HEK293 (cell line): Measurements from ENCODE around the gene LIN37.

Experiments
- CTCF ChIA-PET: fragments of 350-600 bp; formaldehyde crosslinking; extraction: SDS; loops from one replicate; lab custom pipeline; 2021; ENCODE audit warnings: antibody characterized with exemption; lab: Yijun Ruan, JAX
- POLR2A ChIA-PET: fragments of 300-600 bp; formaldehyde crosslinking; extraction: SDS; loops from one replicate; lab custom pipeline; 2020; ENCODE audit warnings: antibody characterized with exemption, inconsistent platforms; lab: Yijun Ruan, JAX
- H3K27ac ChIP-seq: fragments of 200-500 bp; sonication (Bioruptor generic); 2 replicates; pipeline ENCODE4 v1.5.1; 2014; ENCODE audit warnings: low read depth, low read length, control low read depth, inconsistent platforms; ENCODE audit errors: extremely low read depth
- H3K36me3 ChIP-seq, 2 experiments: fragments of 200-500 bp in 1 of 2; sonication (Bioruptor generic) in 1 of 2; 1 replicate in 1 of 2; 2 replicates in 1 of 2; pipeline ENCODE4 v1.5.1; 2014 to 2017; ENCODE audit warnings: inconsistent platforms in 2 of 2, low read length in 2 of 2; ENCODE audit not compliant: control insufficient read depth in 2 of 2, insufficient read depth in 1 of 2
- H3K4me1 ChIP-seq: fragments of 200-500 bp; sonication (Bioruptor generic); 2 replicates; pipeline ENCODE4 v1.5.1; 2014; ENCODE audit warnings: mild to moderate bottlenecking, low read length, inconsistent platforms; ENCODE audit not compliant: control insufficient read depth, insufficient read depth
- H3K4me3 ChIP-seq: 2 replicates; pipeline ENCODE4 v1.5.1; 2011; ENCODE audit warnings: low read depth, mild to moderate bottlenecking, control low read depth, low read length, moderate library complexity
- H3K9me3 ChIP-seq: fragments of 200-500 bp; sonication (Bioruptor generic); 2 replicates; pipeline ENCODE4 v1.5.1; 2014; ENCODE audit warnings: low read depth, low read length, inconsistent platforms; ENCODE audit not compliant: control insufficient read depth, insufficient read depth
- AEBP2 ChIP-seq: fragments of 450-650 bp; formaldehyde crosslinking; IDR thresholded peaks from 2 replicates; pipeline ENCODE4 v1.5.1; 2016; ENCODE audit warnings: missing biosample characterization, missing genetic modification characterization, borderline replicate concordance
- GFI1B ChIP-seq: fragments of 450-650 bp; formaldehyde crosslinking; IDR thresholded peaks from 2 replicates; pipeline ENCODE4 v1.5.1; 2016; ENCODE audit warnings: missing biosample characterization, missing genetic modification characterization
- GLIS2 ChIP-seq: fragments of 450-650 bp; formaldehyde crosslinking; IDR thresholded peaks from 2 replicates; pipeline ENCODE4 v1.5.1; 2016; ENCODE audit warnings: missing biosample characterization, missing genetic modification characterization
- OSR2 ChIP-seq: fragments of 450-650 bp; formaldehyde crosslinking; IDR thresholded peaks from 2 replicates; pipeline ENCODE4 v1.5.1; 2016; ENCODE audit warnings: missing biosample characterization, missing genetic modification characterization
- SCRT1 ChIP-seq: fragments of 450-650 bp; formaldehyde crosslinking; IDR thresholded peaks from 2 replicates; pipeline ENCODE4 v1.5.1; 2016; ENCODE audit warnings: missing biosample characterization, missing genetic modification characterization, borderline replicate concordance
- SCRT2 ChIP-seq: fragments of 450-650 bp; formaldehyde crosslinking; IDR thresholded peaks from 2 replicates; pipeline ENCODE4 v1.5.1; 2016; ENCODE audit warnings: missing biosample characterization, missing genetic modification characterization
- SETDB1 ChIP-seq: IDR thresholded peaks from one replicate; pipeline ENCODE4 v1.6.1; 2017; ENCODE audit warnings: mild to moderate bottlenecking, low read length, moderate library complexity, mixed read lengths; ENCODE audit not compliant: insufficient read length
- SP2 ChIP-seq: fragments of 450-650 bp; formaldehyde crosslinking; IDR thresholded peaks from 2 replicates; pipeline ENCODE4 v1.5.1; 2016; ENCODE audit warnings: missing biosample characterization, missing genetic modification characterization
- SP3 ChIP-seq: fragments of 450-650 bp; formaldehyde crosslinking; IDR thresholded peaks from 2 replicates; pipeline ENCODE4 v1.5.1; 2016; ENCODE audit warnings: missing biosample characterization, missing genetic modification characterization
- TCF7L2 ChIP-seq: IDR thresholded peaks from 2 replicates; pipeline ENCODE4 v1.6.1; 2011; ENCODE audit warnings: low read depth, mild to moderate bottlenecking, inconsistent platforms, low read length, moderate library complexity, borderline replicate concordance
- TRIM28 ChIP-seq: IDR thresholded peaks from 2 replicates; pipeline ENCODE4 v1.6.1; 2011; ENCODE audit warnings: low read length, control low read depth, borderline replicate concordance
- YY1 ChIP-seq: fragments of 450-650 bp; formaldehyde crosslinking; IDR thresholded peaks from 2 replicates; pipeline ENCODE4 v1.5.1; 2018; ENCODE audit warnings: missing biosample characterization, missing genetic modification characterization
- ZBTB10 ChIP-seq: fragments of 450-650 bp; formaldehyde crosslinking; IDR thresholded peaks from 2 replicates; pipeline ENCODE4 v1.5.1; 2016; ENCODE audit warnings: missing biosample characterization, missing genetic modification characterization
- ZBTB44 ChIP-seq: fragments of 450-650 bp; IDR thresholded peaks from 2 replicates; pipeline ENCODE4 v1.5.1; 2018; ENCODE audit warnings: missing biosample characterization, mild to moderate bottlenecking, missing genetic modification characterization
- ZNF19 ChIP-seq: fragments of 450-650 bp; formaldehyde crosslinking; IDR thresholded peaks from 2 replicates; pipeline ENCODE4; 2016; ENCODE audit warnings: missing biosample characterization, missing genetic modification characterization, low read depth
- ZNF23 ChIP-seq: fragments of 450-650 bp; formaldehyde crosslinking; IDR thresholded peaks from 2 replicates; pipeline ENCODE4 v1.5.1; 2016; ENCODE audit warnings: missing biosample characterization, missing genetic modification characterization, borderline replicate concordance
- ZNF239 ChIP-seq: fragments of 450-650 bp; formaldehyde crosslinking; IDR thresholded peaks from 2 replicates; pipeline ENCODE4 v1.5.1; 2016; ENCODE audit warnings: missing biosample characterization, missing genetic modification characterization
- ZNF266 ChIP-seq: fragments of 450-650 bp; formaldehyde crosslinking; IDR thresholded peaks from 2 replicates; pipeline ENCODE4 v1.5.1; 2016; ENCODE audit warnings: missing biosample characterization, missing genetic modification characterization, low read depth
- ZNF302 ChIP-seq: fragments of 450-650 bp; formaldehyde crosslinking; IDR thresholded peaks from 2 replicates; pipeline ENCODE4 v1.5.1; 2016; ENCODE audit warnings: missing biosample characterization, missing genetic modification characterization, low read depth
- ZNF423 ChIP-seq: fragments of 450-650 bp; formaldehyde crosslinking; IDR thresholded peaks from 2 replicates; pipeline ENCODE4 v1.5.1; 2016; ENCODE audit warnings: missing biosample characterization, missing genetic modification characterization
- ZNF518A ChIP-seq: fragments of 450-650 bp; formaldehyde crosslinking; conservative IDR thresholded peaks from 2 replicates; pipeline ENCODE4 v1.5.1; 2016; ENCODE audit warnings: low read depth, missing biosample characterization, missing genetic modification characterization
- ZNF530 ChIP-seq: fragments of 450-650 bp; formaldehyde crosslinking; IDR thresholded peaks from 2 replicates; pipeline ENCODE4 v1.5.1; 2016; ENCODE audit warnings: low read depth, missing biosample characterization, missing genetic modification characterization
- ZNF610 ChIP-seq: fragments of 450-650 bp; formaldehyde crosslinking; IDR thresholded peaks from 2 replicates; pipeline ENCODE4 v1.5.1; 2016; ENCODE audit warnings: missing biosample characterization, missing genetic modification characterization, borderline replicate concordance
- ZNF677 ChIP-seq: fragments of 450-650 bp; IDR thresholded peaks from 2 replicates; pipeline ENCODE4 v1.5.0; 2018; ENCODE audit warnings: missing biosample characterization, mild to moderate bottlenecking, missing genetic modification characterization, moderate library complexity
- ZNF777 ChIP-seq: fragments of 450-650 bp; formaldehyde crosslinking; IDR thresholded peaks from 2 replicates; pipeline ENCODE4 v1.5.1; 2017; ENCODE audit warnings: missing biosample characterization, missing genetic modification characterization, borderline replicate concordance
- ZNF785 ChIP-seq: fragments of 450-650 bp; formaldehyde crosslinking; IDR thresholded peaks from 2 replicates; pipeline ENCODE4 v1.5.1; 2016; ENCODE audit warnings: missing biosample characterization, missing genetic modification characterization

The LIN37 gene

GRCh38 chr19:35718345-35719041, 29.9 kb upstream of the LIN37 start (continued):
- TF ChIP-seq OSR2 (no peak), TRIM28 (no peak), ZNF785 (tag by site-specific recombination) (no peak), SCRT2 (tag by site-specific recombination) (no peak), ZNF239 (tag by site-specific recombination) (0 out of 2 replicates have a peak, but pooled peaks have one; percentile 23), ZNF266 (tag by site-specific recombination) (no peak), ZNF23 (tag by site-specific recombination) (no peak), ZBTB44 (tag by site-specific recombination) (no peak), YY1 (tag by site-specific recombination) (no peak), SETDB1 (no peak), ZNF677 (no peak), TCF7L2 (no peak), SP2 (tag by site-specific recombination) (peak; percentile 80), ZNF777 (tag by site-specific recombination) (no peak), ZNF423 (no peak)

- CTCF ChIA-PET, result interaction anchor here (0.5 to 1.3 kb wide), 7 partner anchors 8 to 213 kb away, joined by 3 to 12 read pairs (median 4); no protein-coding TSS in a partner anchor
- Histone ChIP-seq H3K27ac (peak overlapping the region; percentile 93), H3K4me1 (peaks cover 23% of the 10 kb centered on the region), H3K9me3 (no peaks in the 10 kb centered on the region), H3K4me3 (no peak overlapping the region), H3K36me3 (peaks cover 51 to 53% of the 10 kb centered on the region in 2 experiments)
- POLR2A ChIA-PET, result interaction anchor here (0.6 to 13.6 kb wide), 10 partner anchors 8 to 76 kb away, joined by 3 to 204 read pairs (median 8); partner anchors contain the start of genes COX6B1, HSPB6, LIN37 and PSENEN
- TF ChIP-seq ZNF518A (tag by site-specific recombination) (no peak), ZNF302 (tag by site-specific recombination) (no peak), ZBTB10 (tag by site-specific recombination) (0 out of 2 replicates have a peak, but pooled peaks have one; percentile 2), GFI1B (no peak), SP3 (tag by site-specific recombination) (no peak), SCRT1 (tag by site-specific recombination) (no peak), ZNF19 (tag by site-specific recombination) (no peak), GLIS2 (tag by site-specific recombination) (peak; percentile 31; the same call in 1 of the 2 replicates), ZNF530 (tag by site-specific recombination) (no peak), ZNF610 (no peak), AEBP2 (tag by site-specific recombination) (no peak)
These were observed 28.8 kb upstream of the LIN37 start for GRCh38 chr19:35719402-35720162.
